GM18519 (cell line): ENCODE results near the gene FSD1L.

Source experiments
- ATAC-seq: cut with Tn5 transposase; IDR thresholded peaks from one replicate; pipeline ENCODE4 v1.9.1; 2021; ENCODE audit warnings: mild to moderate bottlenecking, moderate library complexity; ENCODE audit not compliant: unreplicated experiment, low FRiP score

The FSD1L gene

GRCh38 chr9:105432247-105432842, 15.5 kb upstream of the FSD1L start:
- ATAC-seq: no peak

- no peak for ATAC-seq
Observed at GRCh38 chr9:105435453-105435852, 12.4 kb upstream of the FSD1L start.

DNA sequence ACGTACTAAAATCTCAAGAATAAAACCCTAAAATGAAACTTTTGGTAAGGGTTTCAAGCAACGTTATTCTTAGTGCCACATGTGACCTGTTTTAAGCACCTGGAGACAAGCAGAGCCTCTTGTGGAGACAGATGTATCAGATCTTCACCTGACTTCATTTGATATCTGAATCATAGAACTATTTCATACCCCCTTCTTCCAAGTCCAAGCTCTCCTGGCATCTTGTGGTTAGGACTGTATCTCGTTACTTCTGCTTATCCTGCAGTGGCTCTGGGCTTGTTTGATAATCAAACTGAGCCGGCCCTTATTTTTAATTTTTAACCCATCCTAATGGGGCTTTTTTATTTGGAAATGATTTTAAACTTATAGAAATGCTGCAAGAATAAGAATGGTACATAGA, 11.1 kb upstream of the FSD1L start:
- no peak for ATAC-seq

- no peak for ATAC-seq
Observed at GRCh38 chr9:105437704-105438103, 10.1 kb upstream of the FSD1L start.

- ATAC-seq: no peak
Observed at GRCh38 chr9:105438141-105438806, 9.6 kb upstream of the FSD1L start.

- no peak for ATAC-seq
Observed at GRCh38 chr9:105439428-105439827, 8.4 kb upstream of the FSD1L start.

DNA sequence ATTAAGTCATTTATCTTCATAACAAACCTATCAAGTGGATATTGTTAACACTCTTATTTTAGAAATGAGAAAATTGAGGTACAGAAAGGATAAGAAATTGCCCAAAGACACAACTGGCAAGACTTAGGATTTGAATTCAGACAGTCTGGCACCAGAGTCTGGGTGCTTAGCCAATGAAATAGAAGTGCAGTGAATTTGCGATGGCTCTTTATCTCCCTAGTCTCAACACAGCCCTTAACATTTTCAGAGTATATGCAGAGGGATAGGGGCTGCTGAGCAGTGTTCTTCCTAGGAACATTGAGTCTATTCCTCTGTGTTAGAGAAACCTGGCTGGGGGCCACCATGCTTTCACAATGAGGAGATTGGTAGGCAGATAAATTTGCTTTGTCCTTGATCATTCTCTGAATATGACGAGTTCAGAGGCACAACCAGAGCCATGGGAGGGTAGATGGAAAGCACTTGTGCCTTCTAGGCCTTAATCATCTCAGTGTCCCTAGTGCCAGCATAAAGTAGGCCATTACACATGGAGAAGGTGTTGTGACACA, 6.1 kb upstream of the FSD1L start:
- ATAC-seq: no peak

GRCh38 chr9:105443121-105443520, 4.7 kb upstream of the FSD1L start:
- no peak for ATAC-seq

- ATAC-seq: no peak
Observed at GRCh38 chr9:105444130-105444529, 3.7 kb upstream of the FSD1L start.

DNA sequence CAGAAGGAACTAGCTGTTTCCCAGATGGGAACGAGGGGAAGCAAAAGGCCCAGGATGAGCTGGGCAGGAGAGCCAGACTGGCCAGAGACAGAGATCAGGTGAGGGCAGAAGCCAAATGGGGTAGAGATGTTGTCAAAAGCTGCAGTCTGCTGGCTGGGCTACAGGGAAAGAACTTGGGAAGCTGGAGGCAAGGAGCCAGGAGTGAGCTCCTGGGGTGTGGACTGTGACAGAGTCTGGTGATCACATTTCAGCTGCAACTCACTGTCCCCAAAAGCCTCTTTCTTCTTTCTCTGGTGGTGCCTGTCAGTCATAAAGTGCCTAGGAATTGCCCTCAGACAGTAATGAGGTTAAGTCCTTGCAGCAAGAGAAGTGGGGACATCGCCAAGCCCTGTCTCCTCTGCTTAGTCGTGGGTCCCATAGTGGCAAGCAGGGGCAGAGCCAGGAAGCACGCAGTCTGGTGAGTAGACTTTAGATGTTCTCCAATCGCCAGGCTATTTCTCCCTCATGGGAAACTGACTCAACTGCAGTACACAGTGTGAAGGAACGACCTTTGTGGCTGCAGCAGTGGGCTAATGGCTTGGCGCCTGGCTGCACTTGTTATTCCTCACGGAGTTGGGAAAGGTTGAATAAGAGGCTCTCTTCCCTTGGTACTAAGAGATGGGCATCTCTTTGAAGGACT, 2.5 kb upstream of the FSD1L start:
- no peak for ATAC-seq

- no peak for ATAC-seq
Observed at GRCh38 chr9:105447386-105447813, 434 bp upstream of the FSD1L start.

- no peak for ATAC-seq
Observed at GRCh38 chr9:105449081-105449480, 1.2 kb downstream of the FSD1L start.

DNA sequence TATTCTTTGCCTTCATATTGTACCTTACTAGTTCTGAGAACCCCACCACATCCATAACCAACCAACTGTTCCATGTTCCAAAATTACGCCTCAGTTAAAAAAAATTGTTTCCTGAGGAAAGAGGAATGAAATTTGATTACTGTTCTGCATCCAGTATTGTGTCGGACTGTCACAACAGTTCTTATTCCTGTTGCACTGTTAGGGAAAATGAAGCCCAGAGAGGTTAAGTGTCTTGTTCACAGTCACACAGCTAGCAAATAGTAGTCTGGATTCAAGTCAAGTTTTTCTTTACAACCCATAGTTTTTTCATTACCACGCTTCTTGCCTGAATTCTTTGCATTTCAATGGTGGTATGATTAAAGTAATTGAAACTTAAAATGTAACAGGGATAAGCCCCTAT, 4.4 kb downstream of the FSD1L start:
- ATAC-seq: no peak

DNA sequence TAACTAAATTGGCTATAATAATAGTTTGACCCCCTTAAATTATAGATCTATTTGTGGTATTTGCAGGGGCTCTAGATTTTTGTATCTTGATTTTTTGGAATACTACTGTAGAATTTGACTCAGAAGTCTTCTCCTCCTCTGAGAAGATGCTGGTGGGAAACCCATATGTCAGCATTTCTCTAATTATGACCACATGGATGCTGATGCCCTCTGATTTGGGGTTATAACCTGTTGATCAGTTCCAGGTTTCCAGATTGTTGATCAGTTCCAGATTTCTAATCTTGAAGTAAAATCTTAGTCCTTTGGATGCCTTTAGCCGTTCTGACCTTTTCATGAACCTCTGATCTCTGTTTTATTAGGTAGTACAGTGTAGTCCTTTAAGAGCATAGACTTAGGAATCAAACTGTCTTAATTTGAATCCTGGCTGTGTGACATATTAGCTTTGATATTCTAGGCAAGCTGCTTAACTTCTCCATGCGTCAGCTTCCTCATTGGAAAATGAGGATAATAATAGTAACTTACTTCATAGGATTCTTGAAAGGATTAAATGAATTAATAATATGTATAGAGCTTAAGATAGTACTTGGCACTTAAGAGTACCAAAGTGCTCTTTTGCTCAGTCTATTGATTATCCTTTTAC, 8.1 kb downstream of the FSD1L start:
- ATAC-seq: no peak

- no peak for ATAC-seq
Observed at GRCh38 chr9:105457560-105458294, 9.9 kb downstream of the FSD1L start.

- ATAC-seq: no peak
Observed at GRCh38 chr9:105458404-105458803, 10.6 kb downstream of the FSD1L start.

DNA sequence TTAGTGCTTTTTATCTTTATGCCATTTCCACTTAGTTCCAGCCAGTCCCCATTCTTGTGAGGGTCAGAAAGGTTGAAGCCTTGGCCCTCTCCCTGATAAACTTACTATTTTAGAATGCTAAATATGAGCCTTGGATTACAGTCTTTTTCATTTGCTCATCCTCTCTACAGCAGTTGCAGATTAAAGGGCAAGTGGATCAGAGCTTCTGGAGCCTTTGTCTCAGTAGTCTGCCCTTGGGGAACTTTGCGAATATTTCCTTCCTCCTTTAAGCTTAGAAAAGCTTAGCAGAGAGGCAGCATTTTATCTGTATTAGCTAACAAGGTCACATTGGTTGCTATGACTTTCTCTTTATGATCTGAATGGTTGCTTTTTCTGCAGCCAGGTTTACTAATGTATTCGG, 11.5 kb downstream of the FSD1L start:
- ATAC-seq: no peak

GRCh38 chr9:105466898-105467455, 19.1 kb downstream of the FSD1L start:
- ATAC-seq: no peak

DNA sequence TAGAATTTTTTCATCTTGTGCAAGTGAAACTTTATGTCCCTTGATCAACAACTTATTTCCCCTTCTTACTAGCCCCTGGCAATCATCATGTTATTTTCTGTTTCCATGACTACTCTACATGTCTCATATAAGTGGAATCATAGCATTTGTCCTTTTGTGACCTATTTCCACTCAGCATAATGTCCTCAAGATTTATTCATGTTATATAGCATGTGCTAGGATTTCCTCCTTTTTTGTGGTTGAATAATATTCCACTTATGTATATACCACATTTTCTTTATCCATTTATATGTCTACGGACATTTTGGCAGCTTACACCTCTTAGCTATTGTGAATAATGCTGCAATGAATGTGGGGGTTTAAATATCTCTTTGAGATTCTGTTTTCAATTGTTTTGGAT, 21.0 kb downstream of the FSD1L start:
- ATAC-seq: no peak

GRCh38 chr9:105473221-105473620, 25.4 kb downstream of the FSD1L start:
- no peak for ATAC-seq
